GM21423 (cell line): Measurements from ENCODE around the gene RHEBL1.
A peak's percentile ranks its signal among the peaks of the same experiment; 100 is the strongest.

Source experiments
- ATAC-seq: cut with Tn5 transposase; IDR thresholded peaks from one replicate; pipeline ENCODE4 v1.9.1; 2021; ENCODE audit warnings: mild to moderate bottlenecking, moderate library complexity; ENCODE audit not compliant: unreplicated experiment

RHEBL1 gene, protein sequence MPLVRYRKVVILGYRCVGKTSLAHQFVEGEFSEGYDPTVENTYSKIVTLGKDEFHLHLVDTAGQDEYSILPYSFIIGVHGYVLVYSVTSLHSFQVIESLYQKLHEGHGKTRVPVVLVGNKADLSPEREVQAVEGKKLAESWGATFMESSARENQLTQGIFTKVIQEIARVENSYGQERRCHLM

DNA sequence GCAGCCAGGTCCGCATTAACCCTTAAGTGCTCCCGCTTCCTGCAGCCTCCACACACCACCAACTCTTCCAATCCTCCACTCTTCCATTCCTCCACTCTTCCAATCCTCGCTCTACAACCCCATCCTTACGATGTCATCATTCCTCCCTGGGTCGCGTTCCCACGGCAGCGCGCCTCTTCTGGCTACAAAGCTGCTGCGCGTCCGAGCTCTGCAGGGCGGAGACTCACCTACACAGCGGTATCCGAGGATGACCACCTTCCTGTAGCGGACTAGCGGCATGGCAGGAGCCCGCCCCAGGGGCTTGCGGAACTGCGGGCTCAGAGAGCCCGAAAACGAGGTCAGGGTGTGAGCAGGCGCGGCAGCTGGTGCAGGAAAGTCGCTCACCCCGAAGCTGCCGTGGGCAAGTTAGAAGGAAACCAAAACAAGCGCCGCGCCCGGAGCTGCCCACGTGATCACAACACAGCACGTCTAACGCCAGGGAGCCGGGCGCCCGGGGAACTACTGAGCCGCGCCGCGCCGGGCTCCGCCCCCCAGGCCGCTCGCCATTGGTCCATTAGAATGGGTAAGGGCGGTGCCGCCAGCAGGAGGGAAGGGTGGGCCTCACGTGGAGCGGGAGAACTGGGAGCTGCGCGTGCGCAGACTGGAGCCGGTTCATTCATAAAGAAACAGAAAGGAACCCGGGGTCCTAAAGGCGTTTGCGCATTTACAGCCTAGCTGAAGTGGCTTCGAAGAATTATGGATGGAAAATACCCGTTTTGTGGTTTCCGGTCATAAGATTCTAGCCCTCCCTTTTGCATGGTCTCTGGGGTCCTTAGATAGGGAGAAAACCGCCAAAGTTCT is at the start of gene RHEBL1:
RHEBL1 (minus strand) TSS at position 473 of the 840 bp plus-strand sequence; CDS start at position 279, 194 bp downstream.
- ATAC-seq: peak; percentile 97

- ATAC-seq: no peak
These were observed 41.4 kb upstream of the RHEBL1 start for GRCh38 chr12:49111206-49111605.

GRCh38 chr12:49110464-49111155 is 40.8 kb upstream of the RHEBL1 start, which contains the start of gene LMBR1L:
Gene LMBR1L, minus strand, starts transcription at chr12:49110847. Its CDS starts 292 bp downstream, at chr12:49110555.
- peak; percentile 98 for ATAC-seq

DNA sequence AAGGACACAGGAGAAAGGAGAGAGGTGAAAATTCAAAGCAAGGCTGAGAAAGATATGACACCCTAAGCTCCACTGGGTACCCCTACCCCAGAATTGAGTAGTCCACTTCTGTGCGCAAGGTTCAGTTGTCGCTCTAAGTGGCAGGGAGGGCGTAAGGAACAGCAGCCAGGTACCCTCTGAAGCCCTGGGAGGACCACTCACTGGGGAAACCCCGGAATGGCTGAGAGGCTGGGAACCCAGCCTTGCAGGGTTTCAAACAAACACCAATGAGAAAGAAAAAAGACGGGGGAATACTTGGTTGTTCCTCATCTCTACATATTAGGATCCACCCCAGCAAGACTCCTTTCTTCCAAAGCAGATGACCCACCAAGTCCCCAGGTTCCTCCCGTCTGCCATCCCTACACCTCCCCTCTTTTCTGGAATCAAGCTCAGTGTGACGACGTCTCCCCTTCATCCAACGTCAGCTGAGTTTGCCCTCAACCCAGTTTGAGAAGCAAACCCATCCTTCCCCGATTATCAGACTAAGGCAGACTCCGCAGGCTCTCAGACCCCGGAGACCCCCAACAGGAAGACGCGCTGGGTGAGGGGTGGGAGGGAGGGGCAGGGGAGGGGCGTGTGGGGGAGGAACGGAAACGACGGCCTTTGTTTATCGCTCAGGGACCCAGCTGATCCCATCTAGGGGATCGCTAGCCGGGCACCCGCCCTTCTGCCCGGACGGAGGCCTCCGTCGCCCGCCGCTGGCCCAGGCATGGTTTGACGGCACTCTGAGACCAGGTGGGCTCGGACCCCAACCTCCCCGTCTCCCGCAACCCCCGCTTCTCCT is 40.1 kb upstream of the RHEBL1 start:
- no peak for ATAC-seq

- ATAC-seq: no peak
These were observed 39.2 kb upstream of the RHEBL1 start for GRCh38 chr12:49108958-49109404.

GRCh38 chr12:49105504-49106084 is 35.8 kb upstream of the RHEBL1 start:
- ATAC-seq: no peak

DNA sequence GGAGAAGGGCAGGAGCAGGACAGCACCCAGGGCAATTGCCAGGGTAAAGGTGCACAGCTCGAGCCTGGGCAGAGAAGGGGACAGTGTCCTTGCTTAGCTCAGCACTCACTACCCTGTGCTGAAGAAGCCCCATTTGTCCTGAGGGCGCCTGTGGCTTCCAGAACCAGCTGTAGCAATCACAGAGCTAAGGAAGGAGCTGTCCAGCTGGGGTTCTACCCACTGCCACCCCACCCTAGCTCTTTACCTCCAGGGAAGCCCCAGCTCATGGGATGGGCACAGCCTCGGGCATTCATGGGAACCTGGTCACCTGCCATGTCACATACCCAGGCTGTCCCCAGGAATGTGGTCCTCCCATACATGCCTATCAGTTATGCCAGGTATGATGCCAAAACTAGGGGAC is 35.0 kb upstream of the RHEBL1 start:
- no peak for ATAC-seq

DNA sequence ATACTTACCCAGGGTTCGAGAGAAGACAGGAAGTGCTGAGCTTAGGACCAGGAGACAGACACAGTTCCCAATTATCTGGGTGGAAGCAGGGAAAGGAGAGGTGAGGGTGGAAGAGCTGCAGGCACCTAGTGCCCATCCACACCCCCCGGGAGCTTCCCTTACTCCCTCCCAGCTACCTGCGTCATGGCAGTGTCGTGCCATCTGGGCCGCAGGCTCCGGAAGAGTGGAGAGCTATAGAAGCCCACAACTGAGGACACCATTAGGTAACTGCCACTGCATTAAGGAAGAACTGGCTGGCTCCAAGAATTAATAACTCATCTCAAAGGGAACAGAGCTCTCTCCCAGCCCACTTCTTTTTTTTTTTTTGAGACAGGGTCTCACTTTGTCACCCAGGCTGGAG is 30.6 kb upstream of the RHEBL1 start:
- no peak for ATAC-seq

- no peak for ATAC-seq
These were observed 28.9 kb upstream of the RHEBL1 start for GRCh38 chr12:49098703-49099102.

- no peak for ATAC-seq
These were observed 28.3 kb upstream of the RHEBL1 start for GRCh38 chr12:49098035-49098451.

DNA sequence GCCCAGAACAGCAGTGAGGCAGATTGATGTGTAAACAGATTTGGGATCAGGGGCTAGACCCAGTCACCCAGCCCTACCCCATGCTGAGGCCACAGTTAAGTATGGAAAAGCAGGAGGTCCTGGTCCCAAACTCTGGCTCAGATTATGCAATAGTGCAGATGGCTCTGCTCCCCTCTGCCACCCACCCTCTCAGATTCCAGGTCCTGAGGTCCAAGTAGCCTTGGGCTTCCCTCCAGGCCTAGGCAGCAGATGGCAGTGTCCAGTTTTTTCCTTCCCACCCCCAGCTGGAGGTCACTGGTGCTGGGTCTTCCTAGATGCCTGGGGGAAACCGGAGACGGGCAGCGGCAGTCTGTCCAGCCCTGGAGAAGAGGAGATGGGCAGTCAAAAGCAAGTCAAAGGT is 27.6 kb upstream of the RHEBL1 start:
- no peak for ATAC-seq

DNA sequence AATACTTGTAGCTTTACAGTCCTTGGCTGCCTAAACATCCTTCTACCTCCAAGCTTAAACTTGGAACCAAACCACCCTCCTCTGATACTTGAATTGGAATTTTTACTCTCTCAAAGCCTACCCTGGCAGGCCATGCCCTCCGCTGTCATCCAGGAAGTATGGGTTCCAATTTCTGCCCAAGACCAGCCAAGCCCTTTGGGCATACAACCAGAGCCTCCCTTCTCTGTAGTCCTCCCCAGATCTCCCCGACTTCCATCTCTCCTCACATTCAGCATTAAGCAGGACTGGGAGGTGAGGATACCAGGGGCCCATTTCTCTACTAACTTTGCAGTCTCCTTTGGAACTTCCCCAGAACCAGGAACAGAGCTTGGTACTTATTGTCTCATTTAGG is 25.2 kb upstream of the RHEBL1 start:
- no peak for ATAC-seq

- ATAC-seq: no peak
These were observed 24.6 kb upstream of the RHEBL1 start, which contains the start of gene DHH for GRCh38 chr12:49094160-49094974. Gene DHH, minus strand, starts transcription at chr12:49094801. Its CDS starts 289 bp downstream, at chr12:49094512.

GRCh38 chr12:49093792-49094159 is 24.0 kb upstream of the RHEBL1 start:
- no peak for ATAC-seq

DNA sequence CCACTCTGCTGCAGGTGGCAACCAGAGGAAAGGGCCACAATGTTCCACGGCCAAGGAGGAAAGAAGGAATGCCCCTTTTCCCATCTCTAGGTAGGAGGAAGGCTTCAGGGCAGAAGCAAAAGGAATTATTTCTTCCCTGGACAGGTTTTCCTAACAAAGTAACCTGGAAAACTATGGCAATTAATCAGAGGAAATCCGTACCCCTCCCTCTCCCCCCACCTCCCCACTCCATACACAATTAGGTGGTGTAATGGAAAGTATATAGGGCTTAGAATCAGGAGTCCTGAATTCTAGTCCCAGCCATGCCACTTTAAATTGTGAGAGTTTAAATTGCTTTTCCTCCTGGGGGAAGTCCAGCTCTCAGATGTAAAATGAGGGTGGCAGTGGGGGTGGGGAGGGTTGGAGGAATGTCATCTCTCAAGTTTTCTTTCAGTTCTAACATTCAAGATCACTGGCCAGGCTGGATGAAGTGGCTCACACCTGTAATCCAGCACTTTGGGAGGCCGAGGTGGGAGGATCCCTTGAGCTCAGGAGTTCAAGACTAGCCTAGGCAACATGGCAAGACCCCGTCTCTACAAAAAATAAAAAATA is 23.1 kb upstream of the RHEBL1 start:
- no peak for ATAC-seq

GRCh38 chr12:49092086-49092815 is 22.5 kb upstream of the RHEBL1 start:
- no peak for ATAC-seq

GRCh38 chr12:49091836-49092085 is 22.0 kb upstream of the RHEBL1 start:
- no peak for ATAC-seq

GRCh38 chr12:49091056-49091835 is 21.5 kb upstream of the RHEBL1 start:
- ATAC-seq: no peak
